ENCODE results near the gene MAD1L1.
"Not testable (repeated sequence)": the region's sequence is repeated elsewhere in the genome, so short reads cannot be mapped to it uniquely, and the experiment has no call there.

MAD1L1 gene

GRCh38 chr7:2162959-2163358 lies 69.8 kb downstream of the MAD1L1 start:
- in situ Hi-C loops (cut with MboI; ENCODE audit: low sequenced_read_pairs) = no loop called here

GRCh38 chr7:2162004-2162902 lies 70.5 kb downstream of the MAD1L1 start:
- in situ Hi-C loops (cut with MboI; ENCODE audit: low sequenced_read_pairs) = not testable (repeated sequence)

GRCh38 chr7:2159176-2159520 lies 73.6 kb downstream of the MAD1L1 start:
- in situ Hi-C loops (cut with MboI; ENCODE audit: low sequenced_read_pairs) = no loop called here

GRCh38 chr7:2158331-2159175 lies 74.2 kb downstream of the MAD1L1 start:
- in situ Hi-C loops (cut with MboI; ENCODE audit: low sequenced_read_pairs) = no loop called here

GRCh38 chr7:2157473-2158279 lies 75.1 kb downstream of the MAD1L1 start:
- in situ Hi-C loops (cut with MboI; ENCODE audit: low sequenced_read_pairs) = no loop called here

- in situ Hi-C loops (cut with MboI; ENCODE audit: low sequenced_read_pairs) = no loop called here
Observed at GRCh38 chr7:2156756-2157472, 75.8 kb downstream of the MAD1L1 start.

- in situ Hi-C loops (cut with MboI; ENCODE audit: low sequenced_read_pairs) = no loop called here
Observed at GRCh38 chr7:2154831-2155230, 77.9 kb downstream of the MAD1L1 start.

GRCh38 chr7:2154121-2154520 lies 78.6 kb downstream of the MAD1L1 start:
- in situ Hi-C loops (cut with MboI; ENCODE audit: low sequenced_read_pairs) = no loop called here

GRCh38 chr7:2152646-2153045 lies 80.1 kb downstream of the MAD1L1 start:
- in situ Hi-C loops (cut with MboI; ENCODE audit: low sequenced_read_pairs) = no loop called here

GRCh38 chr7:2151801-2152612 lies 80.7 kb downstream of the MAD1L1 start:
- in situ Hi-C loops (cut with MboI; ENCODE audit: low sequenced_read_pairs) = no loop called here

GRCh38 chr7:2151237-2151636 lies 81.5 kb downstream of the MAD1L1 start:
- in situ Hi-C loops (cut with MboI; ENCODE audit: low sequenced_read_pairs) = no loop called here

- in situ Hi-C loops (cut with MboI; ENCODE audit: low sequenced_read_pairs) = no loop called here
Observed at GRCh38 chr7:2150445-2150815, 82.3 kb downstream of the MAD1L1 start.

- in situ Hi-C loops (cut with MboI; ENCODE audit: low sequenced_read_pairs) = no loop called here
Observed at GRCh38 chr7:2149672-2150444, 82.9 kb downstream of the MAD1L1 start.

GRCh38 chr7:2148814-2149213 lies 83.9 kb downstream of the MAD1L1 start:
- in situ Hi-C loops (cut with MboI; ENCODE audit: low sequenced_read_pairs) = no loop called here

- in situ Hi-C loops (cut with MboI; ENCODE audit: low sequenced_read_pairs) = no loop called here
Observed at GRCh38 chr7:2148189-2148588, 84.6 kb downstream of the MAD1L1 start.

GRCh38 chr7:2146676-2147472 lies 85.9 kb downstream of the MAD1L1 start:
- in situ Hi-C loops (cut with MboI; ENCODE audit: low sequenced_read_pairs) = no loop called here

GRCh38 chr7:2145835-2146580 lies 86.7 kb downstream of the MAD1L1 start:
- in situ Hi-C loops (cut with MboI; ENCODE audit: low sequenced_read_pairs) = no loop called here

Data from HL-60/S4 (cell line).